Stimulated activated CD4-positive, alpha-beta T cell treated with anti-CD3 and anti-CD28 coated beads, TNF-alpha, amount 100 ng/mL, for 4 hours (primary cell): ENCODE results near the gene MBD5.
A peak's percentile ranks its signal among the peaks of the same experiment; 100 is the strongest.

Source experiments
- DNase-seq, 3 experiments: peaks; one replicate each; pipeline ENCODE4 v3.0.0-alpha.2; 2020; ENCODE audit warnings: low read depth in 3 of 3

The MBD5 gene

GRCh38 chr2:148475626-148476025, 454.7 kb downstream of the MBD5 start:
- no peak for DNase-seq

- DNase-seq = no peak
Observed at GRCh38 chr2:148479398-148479797, 458.5 kb downstream of the MBD5 start.

- no peak for DNase-seq
Observed at GRCh38 chr2:148483665-148484064, 462.8 kb downstream of the MBD5 start.

GRCh38 chr2:148484066-148484465, 463.2 kb downstream of the MBD5 start:
- no peak for DNase-seq

GRCh38 chr2:148486655-148487054, 465.8 kb downstream of the MBD5 start:
- DNase-seq = no peak

- DNase-seq = no peak
Observed at GRCh38 chr2:148487439-148487838, 466.5 kb downstream of the MBD5 start.

GRCh38 chr2:148490840-148491439, 470.0 kb downstream of the MBD5 start:
- no peak for DNase-seq

- DNase-seq = no peak
Observed at GRCh38 chr2:148493822-148494563, 473.1 kb downstream of the MBD5 start.

GRCh38 chr2:148495586-148495985, 474.7 kb downstream of the MBD5 start:
- DNase-seq = no peak

- DNase-seq = no peak
Observed at GRCh38 chr2:148501545-148501944, 480.7 kb downstream of the MBD5 start.

GRCh38 chr2:148503516-148503915, 482.6 kb downstream of the MBD5 start:
- no peak for DNase-seq

- no peak for DNase-seq
Observed at GRCh38 chr2:148507970-148508369, 487.1 kb downstream of the MBD5 start.

GRCh38 chr2:148508878-148509287, 488.0 kb downstream of the MBD5 start:
- DNase-seq = no peak

GRCh38 chr2:148509288-148509902, 488.5 kb downstream of the MBD5 start:
- peak; percentile 64 to 74 (median 71) for DNase-seq

GRCh38 chr2:148511883-148512282, 491.0 kb downstream of the MBD5 start:
- no peak for DNase-seq

- no peak for DNase-seq
Observed at GRCh38 chr2:148512501-148512900, 491.6 kb downstream of the MBD5 start.

- DNase-seq = no peak
Observed at GRCh38 chr2:148513427-148513826, 492.5 kb downstream of the MBD5 start.

GRCh38 chr2:148515120-148515519, 494.2 kb downstream of the MBD5 start:
- no peak for DNase-seq

GRCh38 chr2:148515976-148516375, 495.1 kb downstream of the MBD5 start:
- DNase-seq = no peak

- no peak for DNase-seq
Observed at GRCh38 chr2:148517296-148517695, 496.4 kb downstream of the MBD5 start.

GRCh38 chr2:148517822-148518221, 496.9 kb downstream of the MBD5 start:
- no peak for DNase-seq

GRCh38 chr2:148519013-148519412, 498.1 kb downstream of the MBD5 start:
- DNase-seq = no peak

GRCh38 chr2:148521181-148521580, 500.3 kb downstream of the MBD5 start:
- no peak for DNase-seq
